GM23338 (cell line): Measurements from ENCODE around the gene ZZZ3. TPM values are rescaled to one million over a fixed set of nuclear protein-coding genes. Genes with fewer than 3 reads are reported as not detected.

Experiments used
- ATAC-seq: fragments of 200-7000 bp; cut with Tn5 transposase; 3 replicates; pipeline ENCODE4 v1.9.1; 2020
- DNase-seq: peaks from one replicate; pipeline ENCODE4 v3.0.0-alpha.2; 2015; ENCODE audit warnings: low spot score
- H2AFZ ChIP-seq: fragments of 200-600 bp; sonication (generic); 2 replicates; pipeline ENCODE4 v1.8.0; 2016; ENCODE audit warnings: antibody characterized with exemption, mild to moderate bottlenecking, moderate library complexity
- H3F3A ChIP-seq: fragments of 200-600 bp; sonication (generic); replicated peaks from 2 replicates; pipeline ENCODE4 v1.8.0; 2017; ENCODE audit warnings: antibody characterized with exemption, mixed run types, low read depth
- H3K27ac ChIP-seq: fragments of 200-600 bp; sonication (generic); 2 replicates; pipeline ENCODE4 v1.6.1; 2016; ENCODE audit warnings: low read depth
- H3K27me3 ChIP-seq: fragments of 200-600 bp; sonication (generic); 2 replicates; pipeline ENCODE4 v1.8.0; 2016; ENCODE audit warnings: mild to moderate bottlenecking, mixed run types, moderate library complexity; ENCODE audit not compliant: insufficient read depth
- H3K36me3 ChIP-seq: fragments of 200-600 bp; sonication (generic); 2 replicates; pipeline ENCODE4 v1.8.0; 2016; ENCODE audit warnings: mild to moderate bottlenecking; ENCODE audit not compliant: insufficient read depth
- H3K4me1 ChIP-seq: fragments of 200-600 bp; sonication (generic); 2 replicates; pipeline ENCODE4 v1.8.0; 2016; ENCODE audit warnings: mild to moderate bottlenecking, moderate library complexity; ENCODE audit not compliant: insufficient read depth
- H3K4me2 ChIP-seq: fragments of 200-600 bp; sonication (generic); 2 replicates; pipeline ENCODE4 v1.7.1; 2017; ENCODE audit warnings: mixed run types
- H3K4me3 ChIP-seq: fragments of 200-600 bp; sonication (generic); 2 replicates; pipeline ENCODE4 v1.6.1; 2016; ENCODE audit warnings: mixed run types
- H3K79me2 ChIP-seq: fragments of 200-600 bp; sonication (generic); replicated peaks from 2 replicates; pipeline ENCODE4 v1.8.0; 2017; ENCODE audit warnings: mild to moderate bottlenecking; ENCODE audit not compliant: insufficient read depth
- H3K9me2 ChIP-seq: fragments of 200-600 bp; sonication (generic); 2 replicates; pipeline ENCODE4 v1.8.0; 2017; ENCODE audit not compliant: insufficient read depth
- H4K20me1 ChIP-seq: fragments of 200-600 bp; sonication (generic); replicated peaks from 2 replicates; pipeline ENCODE4 v1.8.0; 2017; ENCODE audit warnings: mild to moderate bottlenecking; ENCODE audit not compliant: insufficient read depth
- H3K27ac Mint-ChIP-seq: 2 replicates; pipeline ENCODE4 v1.8.0; 2020; ENCODE audit warnings: inconsistent platforms, mild to moderate bottlenecking, moderate library complexity, mixed read lengths
- H3K27me3 Mint-ChIP-seq: 3 replicates; pipeline ENCODE4 v1.8.0; 2022; ENCODE audit warnings: low read depth, mild to moderate bottlenecking, moderate library complexity, mixed read lengths, inconsistent platforms; ENCODE audit not compliant: insufficient read depth, poor library complexity
- H3K36me3 Mint-ChIP-seq: 3 replicates; pipeline ENCODE4 v1.8.0; 2021; ENCODE audit warnings: low read depth, mild to moderate bottlenecking, inconsistent platforms, moderate library complexity, mixed read lengths
- H3K4me1 Mint-ChIP-seq: 3 replicates; pipeline ENCODE4 v1.8.0; 2020; ENCODE audit warnings: mild to moderate bottlenecking, inconsistent platforms, mixed read lengths
- H3K4me3 Mint-ChIP-seq: 3 replicates; pipeline ENCODE4 v1.8.0; 2021; ENCODE audit warnings: moderate library complexity, mild to moderate bottlenecking, inconsistent platforms, mixed read lengths
- H3K9me3 Mint-ChIP-seq: 3 replicates; pipeline ENCODE4 v1.8.0; 2020; ENCODE audit warnings: moderate library complexity, mild to moderate bottlenecking, inconsistent platforms, mixed read lengths
- CREB1 ChIP-seq: fragments of 250-450 bp; sonication (Bioruptor Pico); IDR thresholded peaks from 2 replicates; pipeline ENCODE4 v1.5.0; 2020; ENCODE audit warnings: low read depth, mild to moderate bottlenecking, moderate library complexity
- EZH2 ChIP-seq: fragments of 200-600 bp; sonication (generic); IDR thresholded peaks from one replicate; pipeline ENCODE4 v1.8.0; 2017; ENCODE audit warnings: antibody characterized with exemption, mild to moderate bottlenecking, low read depth; ENCODE audit not compliant: unreplicated experiment
- EZH2phosphoT487 ChIP-seq: fragments of 200-600 bp; sonication (generic); IDR thresholded peaks from one replicate; pipeline ENCODE4 v1.8.1; 2018; ENCODE audit warnings: antibody characterized with exemption; ENCODE audit not compliant: unreplicated experiment
- JUNB ChIP-seq: IDR thresholded peaks from one replicate; pipeline ENCODE4 v1.6.1; 2016; ENCODE audit warnings: antibody characterized with exemption; ENCODE audit not compliant: unreplicated experiment
- NANOG ChIP-seq: IDR thresholded peaks from 2 replicates; pipeline ENCODE4 v1.6.1; 2016; ENCODE audit warnings: antibody characterized with exemption, borderline replicate concordance
- POLR2AphosphoS5 ChIP-seq: IDR thresholded peaks from 2 replicates; pipeline ENCODE4 v1.6.1; 2016; ENCODE audit warnings: antibody characterized with exemption, low read depth
- STAT1 ChIP-seq: IDR thresholded peaks from one replicate; pipeline ENCODE4 v1.6.1; 2016; ENCODE audit warnings: antibody characterized with exemption; ENCODE audit not compliant: unreplicated experiment
- ZNF114 ChIP-seq: fragments of 250-450 bp; sonication (Bioruptor Pico); IDR thresholded peaks from 2 replicates; pipeline ENCODE4 v1.5.0; 2020; ENCODE audit warnings: mild to moderate bottlenecking, moderate library complexity
- ZNF331 ChIP-seq: fragments of 250-450 bp; sonication (Bioruptor Pico); IDR thresholded peaks from 2 replicates; pipeline ENCODE4 v1.5.0; 2020; ENCODE audit warnings: low read depth, mild to moderate bottlenecking, moderate library complexity
- polyA plus RNA-seq: library from polyadenylated mRNA; unstranded; fragments of >200 nt; fragmentation: Nextera tagmentation; extraction: Ambion mirVana; gene quantifications from 2 replicates; pipeline ENCODE4 v1.2.1, GENCODE V29; 2016
- total RNA-seq: library from RNA; depleted of rRNA; stranded (reverse); fragments of >200 nt; shearing (Covaris generic); gene quantifications from 2 replicates; pipeline ENCODE4 v1.2.3, GENCODE V29; 2014
- TF ChIP-seq, protein P1 (sequence below): IDR thresholded peaks from one replicate; pipeline ENCODE4 v1.6.1; 2018; ENCODE audit warnings: antibody characterized with exemption; ENCODE audit not compliant: unreplicated experiment
- TF ChIP-seq, protein P2 (sequence below): IDR thresholded peaks from 2 replicates; pipeline ENCODE4 v1.6.1; 2016; ENCODE audit warnings: antibody characterized with exemption
- TF ChIP-seq, protein P3 (sequence below), 2 experiments: fragments of 200-600 bp in 1 of 2; sonication (generic) in 1 of 2; conservative IDR thresholded peaks; 2 replicates each; pipeline versions ENCODE4 v1.5.1 to v1.6.1; 2016 to 2017; ENCODE audit warnings: antibody characterized with exemption in 2 of 2, low read depth in 2 of 2, mild to moderate bottlenecking in 2 of 2, moderate library complexity in 1 of 2
- TF ChIP-seq, protein P4 (sequence below): fragments of 250-450 bp; sonication (Bioruptor Pico); IDR thresholded peaks from 2 replicates; pipeline ENCODE4 v1.5.0; 2020; ENCODE audit warnings: mild to moderate bottlenecking, moderate library complexity

The ZZZ3 gene
- total and polyA plus RNA-seq, 2 experiments from 2014 or later, result 33.4 to 107 TPM

DNA sequence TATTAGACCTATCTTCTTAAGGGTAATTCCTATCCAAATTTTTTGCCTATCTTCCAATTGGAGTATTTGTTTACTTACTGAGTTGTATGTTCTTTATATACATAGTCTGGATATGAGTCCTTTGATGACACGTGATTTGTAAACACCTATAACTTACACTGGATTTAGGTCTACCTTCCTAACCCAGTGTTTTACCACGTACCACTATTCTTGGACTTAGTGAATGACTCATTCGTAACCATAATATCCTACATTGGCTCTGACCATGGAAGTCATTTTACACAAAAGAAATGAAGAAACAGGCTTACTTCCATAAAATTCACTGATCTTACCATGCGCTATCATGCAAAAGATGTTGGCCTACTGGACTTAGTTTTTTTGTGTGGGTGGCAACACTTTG is 23.9 kb upstream of the ZZZ3 start:
- no peak for ATAC-seq
- H3K4me1 ChIP-seq, result no peaks in the 10 kb centered on the region
- Mint-ChIP-seq H3K4me1 (no peaks in the 10 kb centered on the region), H3K36me3 (peaks cover 17% of the 10 kb centered on the region), H3K4me3 (no peak overlapping the region), H3K27me3 (no peaks in the 10 kb centered on the region), H3K27ac (no peak overlapping the region), H3K9me3 (no peaks in the 10 kb centered on the region)
- no peak overlapping the region for H3K27ac ChIP-seq
- no peaks in the 10 kb centered on the region for H3K27me3 ChIP-seq
- no peaks in the 10 kb centered on the region for H3K9me2 ChIP-seq
- no peak overlapping the region for H3K4me3 ChIP-seq
- H3F3A ChIP-seq, result no peaks in the 10 kb centered on the region
- no peak overlapping the region for H3K4me2 ChIP-seq
- H3K79me2 ChIP-seq, result no peaks in the 10 kb centered on the region
- DNase-seq, result no peak
- H4K20me1 ChIP-seq, result peaks cover 3% of the 10 kb centered on the region; the same call in 1 of the 2 replicates
- no peaks in the 10 kb centered on the region for H3K36me3 ChIP-seq
- no peak overlapping the region for H2AFZ ChIP-seq
- TF ChIP-seq STAT1 (no peak), ZNF331 (CRISPR knock-in tag) (no peak), JUNB (no peak), NANOG (no peak), POLR2AphosphoS5 (no peak), ZNF114 (CRISPR knock-in tag) (no peak), EZH2phosphoT487 (no peak), CREB1 (no peak), EZH2 (no peak)
- TF ChIP-seq, protein P1, sequence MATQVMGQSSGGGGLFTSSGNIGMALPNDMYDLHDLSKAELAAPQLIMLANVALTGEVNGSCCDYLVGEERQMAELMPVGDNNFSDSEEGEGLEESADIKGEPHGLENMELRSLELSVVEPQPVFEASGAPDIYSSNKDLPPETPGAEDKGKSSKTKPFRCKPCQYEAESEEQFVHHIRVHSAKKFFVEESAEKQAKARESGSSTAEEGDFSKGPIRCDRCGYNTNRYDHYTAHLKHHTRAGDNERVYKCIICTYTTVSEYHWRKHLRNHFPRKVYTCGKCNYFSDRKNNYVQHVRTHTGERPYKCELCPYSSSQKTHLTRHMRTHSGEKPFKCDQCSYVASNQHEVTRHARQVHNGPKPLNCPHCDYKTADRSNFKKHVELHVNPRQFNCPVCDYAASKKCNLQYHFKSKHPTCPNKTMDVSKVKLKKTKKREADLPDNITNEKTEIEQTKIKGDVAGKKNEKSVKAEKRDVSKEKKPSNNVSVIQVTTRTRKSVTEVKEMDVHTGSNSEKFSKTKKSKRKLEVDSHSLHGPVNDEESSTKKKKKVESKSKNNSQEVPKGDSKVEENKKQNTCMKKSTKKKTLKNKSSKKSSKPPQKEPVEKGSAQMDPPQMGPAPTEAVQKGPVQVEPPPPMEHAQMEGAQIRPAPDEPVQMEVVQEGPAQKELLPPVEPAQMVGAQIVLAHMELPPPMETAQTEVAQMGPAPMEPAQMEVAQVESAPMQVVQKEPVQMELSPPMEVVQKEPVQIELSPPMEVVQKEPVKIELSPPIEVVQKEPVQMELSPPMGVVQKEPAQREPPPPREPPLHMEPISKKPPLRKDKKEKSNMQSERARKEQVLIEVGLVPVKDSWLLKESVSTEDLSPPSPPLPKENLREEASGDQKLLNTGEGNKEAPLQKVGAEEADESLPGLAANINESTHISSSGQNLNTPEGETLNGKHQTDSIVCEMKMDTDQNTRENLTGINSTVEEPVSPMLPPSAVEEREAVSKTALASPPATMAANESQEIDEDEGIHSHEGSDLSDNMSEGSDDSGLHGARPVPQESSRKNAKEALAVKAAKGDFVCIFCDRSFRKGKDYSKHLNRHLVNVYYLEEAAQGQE, result no peak
- TF ChIP-seq, protein P2, sequence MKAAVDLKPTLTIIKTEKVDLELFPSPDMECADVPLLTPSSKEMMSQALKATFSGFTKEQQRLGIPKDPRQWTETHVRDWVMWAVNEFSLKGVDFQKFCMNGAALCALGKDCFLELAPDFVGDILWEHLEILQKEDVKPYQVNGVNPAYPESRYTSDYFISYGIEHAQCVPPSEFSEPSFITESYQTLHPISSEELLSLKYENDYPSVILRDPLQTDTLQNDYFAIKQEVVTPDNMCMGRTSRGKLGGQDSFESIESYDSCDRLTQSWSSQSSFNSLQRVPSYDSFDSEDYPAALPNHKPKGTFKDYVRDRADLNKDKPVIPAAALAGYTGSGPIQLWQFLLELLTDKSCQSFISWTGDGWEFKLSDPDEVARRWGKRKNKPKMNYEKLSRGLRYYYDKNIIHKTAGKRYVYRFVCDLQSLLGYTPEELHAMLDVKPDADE, result no peak
- TF ChIP-seq, protein P3, sequence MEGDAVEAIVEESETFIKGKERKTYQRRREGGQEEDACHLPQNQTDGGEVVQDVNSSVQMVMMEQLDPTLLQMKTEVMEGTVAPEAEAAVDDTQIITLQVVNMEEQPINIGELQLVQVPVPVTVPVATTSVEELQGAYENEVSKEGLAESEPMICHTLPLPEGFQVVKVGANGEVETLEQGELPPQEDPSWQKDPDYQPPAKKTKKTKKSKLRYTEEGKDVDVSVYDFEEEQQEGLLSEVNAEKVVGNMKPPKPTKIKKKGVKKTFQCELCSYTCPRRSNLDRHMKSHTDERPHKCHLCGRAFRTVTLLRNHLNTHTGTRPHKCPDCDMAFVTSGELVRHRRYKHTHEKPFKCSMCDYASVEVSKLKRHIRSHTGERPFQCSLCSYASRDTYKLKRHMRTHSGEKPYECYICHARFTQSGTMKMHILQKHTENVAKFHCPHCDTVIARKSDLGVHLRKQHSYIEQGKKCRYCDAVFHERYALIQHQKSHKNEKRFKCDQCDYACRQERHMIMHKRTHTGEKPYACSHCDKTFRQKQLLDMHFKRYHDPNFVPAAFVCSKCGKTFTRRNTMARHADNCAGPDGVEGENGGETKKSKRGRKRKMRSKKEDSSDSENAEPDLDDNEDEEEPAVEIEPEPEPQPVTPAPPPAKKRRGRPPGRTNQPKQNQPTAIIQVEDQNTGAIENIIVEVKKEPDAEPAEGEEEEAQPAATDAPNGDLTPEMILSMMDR (conservative IDR thresholded peaks at IDR 0.05; ENCODE audit: low read depth in 2 of 2), result no peak
- TF ChIP-seq, protein P4, sequence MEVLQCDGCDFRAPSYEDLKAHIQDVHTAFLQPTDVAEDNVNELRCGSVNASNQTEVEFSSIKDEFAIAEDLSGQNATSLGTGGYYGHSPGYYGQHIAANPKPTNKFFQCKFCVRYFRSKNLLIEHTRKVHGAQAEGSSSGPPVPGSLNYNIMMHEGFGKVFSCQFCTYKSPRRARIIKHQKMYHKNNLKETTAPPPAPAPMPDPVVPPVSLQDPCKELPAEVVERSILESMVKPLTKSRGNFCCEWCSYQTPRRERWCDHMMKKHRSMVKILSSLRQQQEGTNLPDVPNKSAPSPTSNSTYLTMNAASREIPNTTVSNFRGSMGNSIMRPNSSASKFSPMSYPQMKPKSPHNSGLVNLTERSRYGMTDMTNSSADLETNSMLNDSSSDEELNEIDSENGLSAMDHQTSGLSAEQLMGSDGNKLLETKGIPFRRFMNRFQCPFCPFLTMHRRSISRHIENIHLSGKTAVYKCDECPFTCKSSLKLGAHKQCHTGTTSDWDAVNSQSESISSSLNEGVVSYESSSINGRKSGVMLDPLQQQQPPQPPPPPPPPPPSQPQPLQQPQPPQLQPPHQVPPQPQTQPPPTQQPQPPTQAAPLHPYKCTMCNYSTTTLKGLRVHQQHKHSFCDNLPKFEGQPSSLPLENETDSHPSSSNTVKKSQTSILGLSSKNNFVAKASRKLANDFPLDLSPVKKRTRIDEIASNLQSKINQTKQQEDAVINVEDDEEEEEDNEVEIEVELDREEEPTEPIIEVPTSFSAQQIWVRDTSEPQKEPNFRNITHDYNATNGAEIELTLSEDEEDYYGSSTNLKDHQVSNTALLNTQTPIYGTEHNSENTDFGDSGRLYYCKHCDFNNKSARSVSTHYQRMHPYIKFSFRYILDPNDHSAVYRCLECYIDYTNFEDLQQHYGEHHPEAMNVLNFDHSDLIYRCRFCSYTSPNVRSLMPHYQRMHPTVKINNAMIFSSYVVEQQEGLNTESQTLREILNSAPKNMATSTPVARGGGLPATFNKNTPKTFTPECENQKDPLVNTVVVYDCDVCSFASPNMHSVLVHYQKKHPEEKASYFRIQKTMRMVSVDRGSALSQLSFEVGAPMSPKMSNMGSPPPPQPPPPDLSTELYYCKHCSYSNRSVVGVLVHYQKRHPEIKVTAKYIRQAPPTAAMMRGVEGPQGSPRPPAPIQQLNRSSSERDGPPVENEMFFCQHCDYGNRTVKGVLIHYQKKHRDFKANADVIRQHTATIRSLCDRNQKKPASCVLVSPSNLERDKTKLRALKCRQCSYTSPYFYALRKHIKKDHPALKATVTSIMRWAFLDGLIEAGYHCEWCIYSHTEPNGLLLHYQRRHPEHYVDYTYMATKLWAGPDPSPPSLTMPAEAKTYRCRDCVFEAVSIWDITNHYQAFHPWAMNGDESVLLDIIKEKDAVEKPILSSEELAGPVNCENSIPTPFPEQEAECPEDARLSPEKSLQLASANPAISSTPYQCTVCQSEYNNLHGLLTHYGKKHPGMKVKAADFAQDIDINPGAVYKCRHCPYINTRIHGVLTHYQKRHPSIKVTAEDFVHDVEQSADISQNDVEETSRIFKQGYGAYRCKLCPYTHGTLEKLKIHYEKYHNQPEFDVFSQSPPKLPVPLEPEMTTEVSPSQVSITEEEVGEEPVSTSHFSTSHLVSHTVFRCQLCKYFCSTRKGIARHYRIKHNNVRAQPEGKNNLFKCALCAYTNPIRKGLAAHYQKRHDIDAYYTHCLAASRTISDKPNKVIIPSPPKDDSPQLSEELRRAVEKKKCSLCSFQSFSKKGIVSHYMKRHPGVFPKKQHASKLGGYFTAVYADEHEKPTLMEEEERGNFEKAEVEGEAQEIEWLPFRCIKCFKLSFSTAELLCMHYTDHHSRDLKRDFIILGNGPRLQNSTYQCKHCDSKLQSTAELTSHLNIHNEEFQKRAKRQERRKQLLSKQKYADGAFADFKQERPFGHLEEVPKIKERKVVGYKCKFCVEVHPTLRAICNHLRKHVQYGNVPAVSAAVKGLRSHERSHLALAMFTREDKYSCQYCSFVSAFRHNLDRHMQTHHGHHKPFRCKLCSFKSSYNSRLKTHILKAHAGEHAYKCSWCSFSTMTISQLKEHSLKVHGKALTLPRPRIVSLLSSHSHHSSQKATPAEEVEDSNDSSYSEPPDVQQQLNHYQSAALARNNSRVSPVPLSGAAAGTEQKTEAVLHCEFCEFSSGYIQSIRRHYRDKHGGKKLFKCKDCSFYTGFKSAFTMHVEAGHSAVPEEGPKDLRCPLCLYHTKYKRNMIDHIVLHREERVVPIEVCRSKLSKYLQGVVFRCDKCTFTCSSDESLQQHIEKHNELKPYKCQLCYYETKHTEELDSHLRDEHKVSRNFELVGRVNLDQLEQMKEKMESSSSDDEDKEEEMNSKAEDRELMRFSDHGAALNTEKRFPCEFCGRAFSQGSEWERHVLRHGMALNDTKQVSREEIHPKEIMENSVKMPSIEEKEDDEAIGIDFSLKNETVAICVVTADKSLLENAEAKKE, result no peak
